Body of pancreas (tissue), 4 donors: ENCODE measurements around the gene CLK1. TPM values are rescaled to one million over a fixed set of nuclear protein-coding genes. Genes with fewer than 3 reads are reported as not detected.

Experiments used
- ATAC-seq: fragments of 150-250 bp; one replicate; pipeline ENCODE4 v1.9.1; 2016
- DNase-seq, 4 donors: peaks; one replicate each; pipeline ENCODE4 v3.0.0-alpha.2; 2019
- H3K27ac ChIP-seq, 4 donors: fragments of 200-600 bp; sonication (generic); 1 replicate in 3 of 4; 2 replicates in 1 of 4; pipeline versions ENCODE4 v1.5.1 to v1.6.1; 2016 to 2019; ENCODE audit warnings: mild to moderate bottlenecking in 1 of 4, mixed read lengths in 1 of 4, moderate library complexity in 1 of 4
- H3K27me3 ChIP-seq, 2 donors: fragments of 200-600 bp; sonication (generic); one replicate each; pipeline ENCODE4 v1.6.0; 2016; ENCODE audit warnings: mild to moderate bottlenecking in 1 of 2
- H3K36me3 ChIP-seq, 2 donors: fragments of 200-600 bp; sonication (generic); replicated peaks in 1 of 2; 2 replicates each; pipeline ENCODE4 v1.5.1; 2016; ENCODE audit warnings: low read depth in 2 of 2; ENCODE audit not compliant: insufficient read depth in 1 of 2
- H3K4me1 ChIP-seq: fragments of 200-600 bp; sonication (generic); one replicate; pipeline ENCODE4 v1.6.0; 2016
- H3K4me3 ChIP-seq, 2 donors: fragments of 200-600 bp; sonication (generic); 1 replicate in 1 of 2; 2 replicates in 1 of 2; pipeline ENCODE4 v1.5.1; 2016 to 2019
- H3K9me3 ChIP-seq, 3 donors: fragments of 200-600 bp; sonication (generic); 1 replicate in 2 of 3; 2 replicates in 1 of 3; pipeline ENCODE4 v1.5.1; 2016
- POLR2A ChIP-seq, 3 donors: fragments of 450-650 bp; IDR thresholded peaks; one replicate each; pipeline ENCODE4 v1.6.1; 2016; ENCODE audit warnings: antibody characterized with exemption in 3 of 3, mild to moderate bottlenecking in 2 of 3
- WGBS, 2 donors: methylation state at CpG; one replicate each; pipeline ENCODE4 v1.1.5; 2017; 5-methylcytosine and 5-hydroxymethylcytosine counted together
- intact Hi-C: fragments of 100-400 bp; cut with DNase I; formaldehyde crosslinking; loops from one replicate; pipeline ENCODE4 v1.15.1; 2023
- total RNA-seq, 2 donors: library from RNA; depleted of rRNA; stranded (reverse); fragments of >200 nt; gene quantifications; one replicate each; pipeline ENCODE4 v1.1.0, GENCODE V29; 2016
- TF ChIP-seq, protein P1 (sequence below), 7 experiments: fragments of 450-650 bp in 4 of 7; fragments of 200-600 bp in 3 of 7; sonication (generic) in 3 of 7; IDR thresholded peaks; one replicate each; pipeline ENCODE4 v1.5.1; 2016 to 2019; ENCODE audit warnings: antibody characterized with exemption in 7 of 7

Gene CLK1
- total RNA-seq, 2 donors from 2014 or later: 143 to 151 TPM

- intact Hi-C loops: no loop called here
- peak in 3 of 4 donors; percentile 32 to 59 (median 51) for DNase-seq
- H3K9me3 ChIP-seq: no peaks in the 10 kb centered on the region
- H3K27ac ChIP-seq: peak overlapping the region; percentile 98 to 100 (median 100)
- H3K4me3 ChIP-seq: peak overlapping the region; percentile 57 to 100
- TF ChIP-seq, protein P1, sequence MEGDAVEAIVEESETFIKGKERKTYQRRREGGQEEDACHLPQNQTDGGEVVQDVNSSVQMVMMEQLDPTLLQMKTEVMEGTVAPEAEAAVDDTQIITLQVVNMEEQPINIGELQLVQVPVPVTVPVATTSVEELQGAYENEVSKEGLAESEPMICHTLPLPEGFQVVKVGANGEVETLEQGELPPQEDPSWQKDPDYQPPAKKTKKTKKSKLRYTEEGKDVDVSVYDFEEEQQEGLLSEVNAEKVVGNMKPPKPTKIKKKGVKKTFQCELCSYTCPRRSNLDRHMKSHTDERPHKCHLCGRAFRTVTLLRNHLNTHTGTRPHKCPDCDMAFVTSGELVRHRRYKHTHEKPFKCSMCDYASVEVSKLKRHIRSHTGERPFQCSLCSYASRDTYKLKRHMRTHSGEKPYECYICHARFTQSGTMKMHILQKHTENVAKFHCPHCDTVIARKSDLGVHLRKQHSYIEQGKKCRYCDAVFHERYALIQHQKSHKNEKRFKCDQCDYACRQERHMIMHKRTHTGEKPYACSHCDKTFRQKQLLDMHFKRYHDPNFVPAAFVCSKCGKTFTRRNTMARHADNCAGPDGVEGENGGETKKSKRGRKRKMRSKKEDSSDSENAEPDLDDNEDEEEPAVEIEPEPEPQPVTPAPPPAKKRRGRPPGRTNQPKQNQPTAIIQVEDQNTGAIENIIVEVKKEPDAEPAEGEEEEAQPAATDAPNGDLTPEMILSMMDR (IDR thresholded peaks at IDR 0.05): no peak
- peak in 2 of 3 donors; percentile 58 to 73 for TF ChIP-seq POLR2A (IDR thresholded peaks at IDR 0.05)
- peaks cover 57% of the 10 kb centered on the region for H3K4me1 ChIP-seq
- WGBS, 2 donors: 0% methylated on average over 13 of the region's 13 CpGs
- no peaks in the 10 kb centered on the region for H3K27me3 ChIP-seq
- no peak for ATAC-seq
- peaks cover 2 to 17% of the 10 kb centered on the region in 2 donors for H3K36me3 ChIP-seq
Observed at GRCh38 chr2:200862532-200863000, 1.9 kb downstream of the CLK1 start.

DNA sequence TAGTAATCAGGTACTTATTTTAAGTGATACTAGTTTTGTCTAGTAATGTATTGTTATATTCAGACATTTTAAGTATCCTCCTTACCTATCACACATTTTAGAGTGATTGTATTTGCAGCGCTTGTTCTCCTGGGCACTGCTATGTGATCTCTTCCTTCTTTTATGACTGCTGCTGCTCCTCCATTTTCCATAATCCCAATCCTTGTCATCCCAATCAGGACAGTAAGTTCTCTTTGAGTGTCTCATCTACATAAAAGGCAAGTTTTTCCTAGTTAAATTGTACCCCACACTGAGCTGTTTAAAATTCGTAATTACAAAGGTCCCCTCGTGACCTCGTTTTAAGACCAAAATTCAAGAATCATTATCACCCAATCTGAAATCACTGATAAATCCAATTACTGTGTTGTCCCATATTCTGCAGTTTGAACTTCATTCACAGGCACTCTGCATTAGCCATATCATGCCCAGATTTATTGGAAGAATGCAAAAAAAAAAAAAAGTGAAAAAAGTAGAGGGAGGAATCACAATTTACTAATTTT, 2.8 kb downstream of the CLK1 start:
- no peaks in the 10 kb centered on the region for H3K9me3 ChIP-seq
- peak overlapping the region in 1 of 2 donors; percentile 57 for H3K4me3 ChIP-seq
- H3K27me3 ChIP-seq: no peaks in the 10 kb centered on the region
- ATAC-seq (no peak), DNase-seq (no peak)
- peak overlapping the region in 3 of 4 donors; percentile 98 to 100 (median 100) for H3K27ac ChIP-seq
- peaks cover 54% of the 10 kb centered on the region for H3K4me1 ChIP-seq
- WGBS, 2 donors: 2% methylated on average over 4 of the region's 4 CpGs
- TF ChIP-seq, protein P1 (IDR thresholded peaks at IDR 0.05): no peak
- TF ChIP-seq POLR2A (IDR thresholded peaks at IDR 0.05): no peak
- peaks cover 10 to 24% of the 10 kb centered on the region in 2 donors for H3K36me3 ChIP-seq
- intact Hi-C loops: no loop called here

DNA sequence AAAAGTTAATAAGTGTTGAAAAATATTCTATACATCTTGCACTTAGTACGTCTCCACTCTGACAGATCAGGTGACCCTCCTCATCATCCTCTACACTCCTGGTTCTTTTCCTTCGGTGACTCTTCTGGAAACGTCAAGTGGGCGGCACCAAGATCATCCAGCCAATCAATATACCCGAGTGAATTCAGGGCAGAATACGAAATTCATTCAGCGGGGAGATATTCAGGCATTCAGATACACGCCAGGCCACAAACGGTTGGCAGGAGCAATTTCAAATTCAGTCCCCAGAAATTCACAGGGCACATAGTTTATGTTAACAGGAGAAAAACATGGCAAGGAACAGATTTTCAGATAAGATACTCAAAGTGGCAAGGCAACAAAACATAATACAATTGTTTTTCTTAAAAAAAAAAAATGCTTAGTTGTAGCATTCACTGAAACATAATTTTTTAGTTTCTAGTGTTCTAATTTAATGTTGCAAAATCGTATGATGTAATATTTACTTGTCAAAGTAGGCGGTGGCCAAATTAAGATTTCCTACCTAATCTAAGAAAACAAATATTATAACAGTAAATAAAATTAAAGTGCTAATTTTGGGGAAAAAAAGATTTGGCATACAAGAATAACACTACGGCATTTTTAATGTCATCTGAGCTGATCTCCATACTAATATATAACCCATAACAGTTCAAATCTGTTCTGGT, 4.2 kb downstream of the CLK1 start:
- TF ChIP-seq, protein P1 (IDR thresholded peaks at IDR 0.05): no peak
- peak in 2 of 3 donors; percentile 41 to 44 for TF ChIP-seq POLR2A (IDR thresholded peaks at IDR 0.05)
- Histone ChIP-seq H3K27me3 (no peaks in the 10 kb centered on the region), H3K4me3 (no peak overlapping the region), H3K4me1 (peaks cover 43% of the 10 kb centered on the region), H3K9me3 (no peaks in the 10 kb centered on the region), H3K36me3 (peaks cover 24 to 34% of the 10 kb centered on the region in 2 donors), H3K27ac (peak overlapping the region in 2 of 4 donors; percentile 38 to 98)
- 11% methylated on average over 12 of the region's 12 CpGs for WGBS, 2 donors
- intact Hi-C loops: no loop called here
- peak in 2 of 4 donors; percentile 37 to 40 for DNase-seq
- no peak for ATAC-seq

GRCh38 chr2:200856806-200857205, 7.7 kb downstream of the CLK1 start:
- Histone ChIP-seq H3K27ac (no peak overlapping the region), H3K36me3 (peaks cover 42 to 65% of the 10 kb centered on the region in 2 donors), H3K9me3 (no peaks in the 10 kb centered on the region), H3K4me3 (no peak overlapping the region), H3K4me1 (peaks cover 37% of the 10 kb centered on the region), H3K27me3 (no peaks in the 10 kb centered on the region)
- WGBS, 2 donors: 87 to 88% methylated on average over 8 of the region's 8 CpGs
- DNase-seq (no peak), ATAC-seq (no peak)
- TF ChIP-seq POLR2A (IDR thresholded peaks at IDR 0.05): no peak
- TF ChIP-seq, protein P1 (IDR thresholded peaks at IDR 0.05): no peak
- intact Hi-C loops: no loop called here
